GM10248 (cell line): ENCODE results near the gene GHR.

ENCODE experiments used
- CTCF ChIA-PET: fragments of 300-600 bp; sonication (Branson Sonifier 250); formaldehyde crosslinking; extraction: SDS; loops from one replicate; lab custom pipeline; 2021; ENCODE audit warnings: antibody characterized with exemption; lab: Yijun Ruan, JAX
- POLR2A ChIA-PET: fragments of 350-650 bp; sonication (Branson Sonifier 250); formaldehyde crosslinking; extraction: SDS; loops from one replicate; lab custom pipeline; 2020; ENCODE audit warnings: antibody characterized with exemption; lab: Yijun Ruan, JAX
- DNase-seq: peaks from one replicate; pipeline ENCODE4 v3.0.0; 2012; ENCODE audit errors: extremely low spot score
- TF ChIP-seq, protein P1 (sequence below): IDR thresholded peaks from 2 replicates; pipeline ENCODE4 v1.5.1; 2012; ENCODE audit warnings: mild to moderate bottlenecking, low read depth; ENCODE audit errors: extremely low read depth, missing control alignments, control extremely low read depth

GHR gene

DNA sequence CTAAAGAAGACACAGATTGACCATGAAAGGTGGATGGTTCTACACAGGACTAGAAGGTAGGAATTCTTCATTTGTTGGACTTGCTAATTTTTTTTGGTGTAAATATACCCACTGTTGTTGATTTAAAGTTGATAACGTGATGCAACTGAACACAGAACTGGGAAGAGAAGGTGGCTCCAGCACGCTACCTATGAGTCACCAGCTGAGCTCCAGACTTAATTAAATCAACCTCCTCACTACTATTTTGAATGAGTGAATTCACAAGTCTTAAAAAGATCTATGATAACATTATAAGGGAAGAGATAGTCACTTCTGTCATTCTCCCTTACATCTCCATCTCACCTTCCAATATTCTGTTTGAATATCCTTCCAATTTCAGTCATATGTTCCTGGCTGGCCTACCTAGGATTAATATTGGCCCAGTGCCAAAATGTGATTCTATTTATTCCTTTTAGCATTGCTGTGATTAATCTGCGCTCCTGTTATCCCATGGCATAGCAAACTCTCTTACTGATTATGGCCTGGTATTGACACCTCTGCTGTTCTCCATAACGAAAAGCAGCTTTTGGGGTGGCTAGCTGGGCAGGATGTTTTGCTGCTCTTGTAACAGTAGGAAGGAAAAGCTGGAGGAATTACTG is 197.5 kb downstream of the GHR start:
- TF ChIP-seq, protein P1, sequence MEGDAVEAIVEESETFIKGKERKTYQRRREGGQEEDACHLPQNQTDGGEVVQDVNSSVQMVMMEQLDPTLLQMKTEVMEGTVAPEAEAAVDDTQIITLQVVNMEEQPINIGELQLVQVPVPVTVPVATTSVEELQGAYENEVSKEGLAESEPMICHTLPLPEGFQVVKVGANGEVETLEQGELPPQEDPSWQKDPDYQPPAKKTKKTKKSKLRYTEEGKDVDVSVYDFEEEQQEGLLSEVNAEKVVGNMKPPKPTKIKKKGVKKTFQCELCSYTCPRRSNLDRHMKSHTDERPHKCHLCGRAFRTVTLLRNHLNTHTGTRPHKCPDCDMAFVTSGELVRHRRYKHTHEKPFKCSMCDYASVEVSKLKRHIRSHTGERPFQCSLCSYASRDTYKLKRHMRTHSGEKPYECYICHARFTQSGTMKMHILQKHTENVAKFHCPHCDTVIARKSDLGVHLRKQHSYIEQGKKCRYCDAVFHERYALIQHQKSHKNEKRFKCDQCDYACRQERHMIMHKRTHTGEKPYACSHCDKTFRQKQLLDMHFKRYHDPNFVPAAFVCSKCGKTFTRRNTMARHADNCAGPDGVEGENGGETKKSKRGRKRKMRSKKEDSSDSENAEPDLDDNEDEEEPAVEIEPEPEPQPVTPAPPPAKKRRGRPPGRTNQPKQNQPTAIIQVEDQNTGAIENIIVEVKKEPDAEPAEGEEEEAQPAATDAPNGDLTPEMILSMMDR, result no peak
- ChIA-PET POLR2A (no interaction called here), CTCF (interaction anchor here (0.6 to 1.6 kb wide), 4 partner anchors 11 to 38 kb away, joined by 3 to 4 read pairs (median 4); no protein-coding TSS in a partner anchor)
- no peak for DNase-seq

- TF ChIP-seq, protein P1, result no peak
- DNase-seq, result no peak
- ChIA-PET POLR2A (no interaction called here), CTCF (interaction anchor here (0.6 to 1.9 kb wide), 4 partner anchors 11 to 38 kb away, joined by 3 to 6 read pairs (median 4); no protein-coding TSS in a partner anchor)
These were observed 198.0 kb downstream of the GHR start for GRCh38 chr5:42621242-42621641.

GRCh38 chr5:42621662-42622061 is 198.4 kb downstream of the GHR start:
- no peak for DNase-seq
- POLR2A ChIA-PET, result no interaction called here
- TF ChIP-seq, protein P1, result no peak

DNA sequence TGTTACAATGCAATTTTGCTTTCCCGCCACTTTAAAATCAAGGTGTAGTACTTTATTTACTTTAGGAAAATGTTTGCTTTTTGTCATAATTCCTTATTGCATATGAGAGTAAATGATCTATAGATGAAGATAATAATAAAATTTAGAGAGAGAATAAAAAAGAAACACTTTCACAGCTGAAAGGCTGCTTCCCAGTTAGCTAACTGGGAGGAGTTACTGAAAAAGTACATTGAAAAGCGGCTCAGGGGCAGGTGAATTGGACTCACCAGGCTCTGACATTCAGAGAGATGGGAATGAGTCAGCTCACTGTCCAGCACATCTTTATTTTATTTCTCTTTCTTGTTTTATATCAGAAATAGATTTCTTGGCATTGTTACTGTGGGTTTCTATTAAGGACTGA is 201.7 kb downstream of the GHR start:
- POLR2A ChIA-PET, result no interaction called here
- no peak for DNase-seq
- TF ChIP-seq, protein P1, result no peak
- CTCF ChIA-PET, result interaction anchor here (1.3 kb wide), 1 partner anchor 12 kb away, joined by 4 read pairs; no protein-coding TSS in a partner anchor

More at GRCh38 chr5:42621662-42622061, 198.4 kb downstream of the GHR start:
- CTCF ChIA-PET, result interaction anchor here (1.1 to 1.9 kb wide), 3 partner anchors 10 to 39 kb away, joined by 3 to 6 read pairs (median 4); no protein-coding TSS in a partner anchor

DNA sequence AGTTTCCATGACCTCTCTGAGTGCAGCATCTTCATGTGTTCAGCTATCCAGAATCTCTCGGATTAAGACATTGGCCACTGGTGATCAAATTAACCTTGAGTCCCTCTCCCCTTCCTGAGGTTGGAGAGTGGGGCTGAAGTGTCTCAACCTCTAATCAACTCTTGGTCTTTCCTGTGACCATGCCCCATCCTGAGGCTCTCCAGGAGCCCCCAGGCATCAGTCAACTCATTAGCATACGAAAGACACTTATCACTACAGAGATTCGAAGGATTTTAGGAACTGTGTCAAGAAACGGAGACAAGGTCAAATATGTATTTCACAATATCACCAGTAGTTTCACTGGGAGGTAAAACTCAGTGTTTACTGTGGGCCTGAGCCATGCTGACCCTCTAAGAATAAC is 203.2 kb downstream of the GHR start:
- TF ChIP-seq, protein P1, result no peak
- ChIA-PET CTCF (interaction anchor here (0.7 kb wide), 1 partner anchor 44 kb away, joined by 3 read pairs; no protein-coding TSS in a partner anchor), POLR2A (no interaction called here)
- DNase-seq, result no peak

DNA sequence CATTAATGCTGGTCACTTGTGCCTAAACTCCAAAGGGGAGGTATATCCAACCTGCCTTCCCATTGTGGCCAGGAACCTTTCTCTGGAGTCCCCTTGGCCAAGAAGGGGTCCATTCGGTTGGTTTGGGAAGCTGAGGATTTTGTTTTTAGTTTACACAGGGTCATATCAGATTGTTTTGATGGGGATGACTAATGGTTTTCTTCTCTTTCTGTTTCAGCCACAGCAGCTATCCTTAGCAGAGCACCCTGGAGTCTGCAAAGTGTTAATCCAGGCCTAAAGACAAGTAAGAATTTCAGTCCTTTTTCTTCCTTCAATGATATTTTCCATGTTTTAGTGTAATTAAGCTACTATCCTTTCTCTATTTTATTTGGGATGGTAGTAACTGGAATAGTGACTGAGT is 205.6 kb downstream of the GHR start:
- ChIA-PET CTCF (no interaction called here), POLR2A (no interaction called here)
- TF ChIP-seq, protein P1, result no peak
- DNase-seq, result no peak
